COR-L47 (cell line): Measurements from ENCODE around the gene FAM168A.
"Not testable (repeated sequence)": the region's sequence is repeated elsewhere in the genome, so short reads cannot be mapped to it uniquely, and the experiment has no call there.

Experiments used
- DNase-seq: peaks from one replicate; lab custom pipeline; 2025; lab: John Stamatoyannopoulos, UW

Gene FAM168A

GRCh38 chr11:73518195-73518594, 79.7 kb downstream of the FAM168A start:
- no peak for DNase-seq

- no peak for DNase-seq
These were observed 81.8 kb downstream of the FAM168A start for GRCh38 chr11:73516080-73516479.

GRCh38 chr11:73513707-73514106, 84.2 kb downstream of the FAM168A start:
- DNase-seq: no peak

GRCh38 chr11:73510877-73511276, 87.0 kb downstream of the FAM168A start:
- no peak for DNase-seq

- DNase-seq: no peak
These were observed 87.8 kb downstream of the FAM168A start for GRCh38 chr11:73510106-73510505.

GRCh38 chr11:73509188-73509587, 88.7 kb downstream of the FAM168A start:
- no peak for DNase-seq

- DNase-seq: no peak
These were observed 89.4 kb downstream of the FAM168A start for GRCh38 chr11:73508243-73509176.

- no peak for DNase-seq
These were observed 90.8 kb downstream of the FAM168A start for GRCh38 chr11:73507086-73507485.

GRCh38 chr11:73506038-73506437, 91.9 kb downstream of the FAM168A start:
- DNase-seq: no peak

- no peak for DNase-seq
These were observed 99.6 kb downstream of the FAM168A start for GRCh38 chr11:73498343-73498742.

- no peak for DNase-seq
These were observed 101.8 kb downstream of the FAM168A start for GRCh38 chr11:73496134-73496533.

GRCh38 chr11:73495731-73496130, 102.2 kb downstream of the FAM168A start:
- DNase-seq: no peak

- DNase-seq: no peak
These were observed 103.8 kb downstream of the FAM168A start for GRCh38 chr11:73493956-73494598.

GRCh38 chr11:73481626-73482025, 116.3 kb downstream of the FAM168A start:
- DNase-seq: no peak

- DNase-seq: no peak
These were observed 117.2 kb downstream of the FAM168A start for GRCh38 chr11:73480677-73481076.

- DNase-seq: peak; percentile 9
These were observed 119.1 kb downstream of the FAM168A start for GRCh38 chr11:73478737-73479347.

GRCh38 chr11:73477518-73477917, 120.4 kb downstream of the FAM168A start:
- DNase-seq: no peak

- no peak for DNase-seq
These were observed 122.3 kb downstream of the FAM168A start for GRCh38 chr11:73475549-73476095.

- no peak for DNase-seq
These were observed 124.7 kb downstream of the FAM168A start for GRCh38 chr11:73473252-73473651.

GRCh38 chr11:73470036-73470612, 127.8 kb downstream of the FAM168A start:
- DNase-seq: not testable (repeated sequence)

- DNase-seq: peak; percentile 73
These were observed 128.5 kb downstream of the FAM168A start for GRCh38 chr11:73469401-73469800.

GRCh38 chr11:73468590-73469161, 129.2 kb downstream of the FAM168A start:
- DNase-seq: no peak
